ENCODE results near the gene TMEM236. TPM values are rescaled to one million over a fixed set of nuclear protein-coding genes. Genes with fewer than 3 reads are reported as not detected.

The TMEM236 gene
- polyA plus RNA-seq, 1 of the 3 experiments (the other 2 are of a cell fraction) = 0.02 TPM

GRCh38 chr10:17802976-17803375, 51.0 kb downstream of the TMEM236 start:
- Histone ChIP-seq H3K9me3 (no peaks in the 10 kb centered on the region), H4K20me1 (ENCODE audit: insufficient read depth) (no peaks in the 10 kb centered on the region), H3K9ac (no peak overlapping the region), H3K4me3 (ENCODE audit: low read depth in 2 of 2, low read length in 1 of 2) (no peak overlapping the region), H3K79me2 (ENCODE audit: insufficient read depth) (no peaks in the 10 kb centered on the region), H3K27me3 (ENCODE audit: insufficient read depth) (no peaks in the 10 kb centered on the region), H3K36me3 (replicated peaks in 1 of 2; ENCODE audit: control insufficient read depth in 1 of 2, insufficient read depth in 2 of 2, low read length in 1 of 2) (no peaks in the 10 kb centered on the region), H3K9me2 (no peaks in the 10 kb centered on the region), H2AFZ (ENCODE audit: low read depth) (no peak overlapping the region), H3K27ac (ENCODE audit: low read depth in 2 of 2, low read length in 1 of 2) (no peak overlapping the region; a peak in 1 of 4 replicates), H3K4me1 (ENCODE audit: control insufficient read depth in 1 of 2, insufficient read depth in 2 of 2, low read depth in 1 of 2, low read length in 1 of 2) (no peaks in the 10 kb centered on the region; a peak in 1 of 4 replicates), H3F3A (replicated peaks; ENCODE audit: insufficient read depth) (peaks cover 10% of the 10 kb centered on the region), H3K4me2 (no peak overlapping the region)
- WGBS (ENCODE audit: low lambda C conversion rate) = 17% methylated on average over 1 of the region's 1 CpG
- CTCF ChIA-PET = interaction anchor here (0.8 kb wide), 1 partner anchor 67 kb away, joined by 4 read pairs; no protein-coding TSS in a partner anchor
- POLR2A ChIA-PET = no interaction called here
- TF ChIP-seq RFX5 (IDR thresholded peaks at IDR 0.05; ENCODE audit: low read length) = no peak
- no peak for TF ChIP-seq GABPA (IDR thresholded peaks at IDR 0.05; ENCODE audit: low read depth)
- TF ChIP-seq RCOR1 (IDR thresholded peaks at IDR 0.05; ENCODE audit: low read length) = no peak
- no peak for TF ChIP-seq RXRA (IDR thresholded peaks at IDR 0.05; ENCODE audit: borderline replicate concordance, low read depth)
- no peak for TF ChIP-seq USF2 (IDR thresholded peaks at IDR 0.05; ENCODE audit: borderline replicate concordance, low read depth, low read length)
- TF ChIP-seq, protein P1, sequence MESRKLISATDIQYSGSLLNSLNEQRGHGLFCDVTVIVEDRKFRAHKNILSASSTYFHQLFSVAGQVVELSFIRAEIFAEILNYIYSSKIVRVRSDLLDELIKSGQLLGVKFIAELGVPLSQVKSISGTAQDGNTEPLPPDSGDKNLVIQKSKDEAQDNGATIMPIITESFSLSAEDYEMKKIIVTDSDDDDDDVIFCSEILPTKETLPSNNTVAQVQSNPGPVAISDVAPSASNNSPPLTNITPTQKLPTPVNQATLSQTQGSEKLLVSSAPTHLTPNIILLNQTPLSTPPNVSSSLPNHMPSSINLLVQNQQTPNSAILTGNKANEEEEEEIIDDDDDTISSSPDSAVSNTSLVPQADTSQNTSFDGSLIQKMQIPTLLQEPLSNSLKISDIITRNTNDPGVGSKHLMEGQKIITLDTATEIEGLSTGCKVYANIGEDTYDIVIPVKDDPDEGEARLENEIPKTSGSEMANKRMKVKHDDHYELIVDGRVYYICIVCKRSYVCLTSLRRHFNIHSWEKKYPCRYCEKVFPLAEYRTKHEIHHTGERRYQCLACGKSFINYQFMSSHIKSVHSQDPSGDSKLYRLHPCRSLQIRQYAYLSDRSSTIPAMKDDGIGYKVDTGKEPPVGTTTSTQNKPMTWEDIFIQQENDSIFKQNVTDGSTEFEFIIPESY (IDR thresholded peaks at IDR 0.05; ENCODE audit: borderline replicate concordance, low read depth) = no peak
- no peak for TF ChIP-seq YY1 (IDR thresholded peaks at IDR 0.05; ENCODE audit: low read depth)
- no peak for TF ChIP-seq JUND (IDR thresholded peaks at IDR 0.05)
- TF ChIP-seq, protein P2, sequence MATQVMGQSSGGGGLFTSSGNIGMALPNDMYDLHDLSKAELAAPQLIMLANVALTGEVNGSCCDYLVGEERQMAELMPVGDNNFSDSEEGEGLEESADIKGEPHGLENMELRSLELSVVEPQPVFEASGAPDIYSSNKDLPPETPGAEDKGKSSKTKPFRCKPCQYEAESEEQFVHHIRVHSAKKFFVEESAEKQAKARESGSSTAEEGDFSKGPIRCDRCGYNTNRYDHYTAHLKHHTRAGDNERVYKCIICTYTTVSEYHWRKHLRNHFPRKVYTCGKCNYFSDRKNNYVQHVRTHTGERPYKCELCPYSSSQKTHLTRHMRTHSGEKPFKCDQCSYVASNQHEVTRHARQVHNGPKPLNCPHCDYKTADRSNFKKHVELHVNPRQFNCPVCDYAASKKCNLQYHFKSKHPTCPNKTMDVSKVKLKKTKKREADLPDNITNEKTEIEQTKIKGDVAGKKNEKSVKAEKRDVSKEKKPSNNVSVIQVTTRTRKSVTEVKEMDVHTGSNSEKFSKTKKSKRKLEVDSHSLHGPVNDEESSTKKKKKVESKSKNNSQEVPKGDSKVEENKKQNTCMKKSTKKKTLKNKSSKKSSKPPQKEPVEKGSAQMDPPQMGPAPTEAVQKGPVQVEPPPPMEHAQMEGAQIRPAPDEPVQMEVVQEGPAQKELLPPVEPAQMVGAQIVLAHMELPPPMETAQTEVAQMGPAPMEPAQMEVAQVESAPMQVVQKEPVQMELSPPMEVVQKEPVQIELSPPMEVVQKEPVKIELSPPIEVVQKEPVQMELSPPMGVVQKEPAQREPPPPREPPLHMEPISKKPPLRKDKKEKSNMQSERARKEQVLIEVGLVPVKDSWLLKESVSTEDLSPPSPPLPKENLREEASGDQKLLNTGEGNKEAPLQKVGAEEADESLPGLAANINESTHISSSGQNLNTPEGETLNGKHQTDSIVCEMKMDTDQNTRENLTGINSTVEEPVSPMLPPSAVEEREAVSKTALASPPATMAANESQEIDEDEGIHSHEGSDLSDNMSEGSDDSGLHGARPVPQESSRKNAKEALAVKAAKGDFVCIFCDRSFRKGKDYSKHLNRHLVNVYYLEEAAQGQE (IDR thresholded peaks at IDR 0.05; ENCODE audit: low read depth, low read length) = no peak
- TF ChIP-seq MXI1 (IDR thresholded peaks at IDR 0.05; ENCODE audit: low read depth, low read length) = no peak
- TF ChIP-seq NRF1 (IDR thresholded peaks at IDR 0.05; ENCODE audit: low read depth, low read length) = no peak
- TF ChIP-seq MEF2A (IDR thresholded peaks at IDR 0.05; ENCODE audit: borderline replicate concordance, low read depth) = no peak
- TF ChIP-seq FOXJ3 (CRISPR knock-in tag; IDR thresholded peaks at IDR 0.05) = no peak
- no peak for TF ChIP-seq RAD21 (IDR thresholded peaks at IDR 0.05; ENCODE audit: low read length)
- no peak for TF ChIP-seq TAF1 (IDR thresholded peaks at IDR 0.05; ENCODE audit: borderline replicate concordance, low read depth, low read length)
- DNase-seq = no peak

Data from SK-N-SH (cell line).